Measurements from ENCODE around the gene ARMC9.

ARMC9 gene

GRCh38 chr2:231317579-231317978 is 119.1 kb downstream of the ARMC9 start:
- in situ Hi-C loops (cut with HindIII; ENCODE audit: low sequenced_read_pairs), result no loop called here
- no peak overlapping the region for H3K4me3 ChIP-seq (ENCODE audit: low read depth, low read length)

GRCh38 chr2:231318436-231318835 is 120.0 kb downstream of the ARMC9 start:
- DNase-seq (ENCODE audit: low read depth, low spot score), result no peak
- in situ Hi-C loops (cut with HindIII; ENCODE audit: low sequenced_read_pairs), result no loop called here
- no peak overlapping the region for H3K4me3 ChIP-seq (ENCODE audit: low read depth, low read length)
- TF ChIP-seq CTCF (IDR thresholded peaks at IDR 0.05; ENCODE audit: low read depth, low read length), result no peak

More at GRCh38 chr2:231317579-231317978, 119.1 kb downstream of the ARMC9 start:
- DNase-seq (ENCODE audit: low read depth, low spot score), result no peak
- no peak for TF ChIP-seq CTCF (IDR thresholded peaks at IDR 0.05; ENCODE audit: low read depth, low read length)

GRCh38 chr2:231318954-231319353 is 120.5 kb downstream of the ARMC9 start:
- DNase-seq (ENCODE audit: low read depth, low spot score), result no peak
- in situ Hi-C loops (cut with HindIII; ENCODE audit: low sequenced_read_pairs), result no loop called here
- H3K4me3 ChIP-seq (ENCODE audit: low read depth, low read length), result no peak overlapping the region
- no peak for TF ChIP-seq CTCF (IDR thresholded peaks at IDR 0.05; ENCODE audit: low read depth, low read length)

- DNase-seq (ENCODE audit: low read depth, low spot score), result no peak
- in situ Hi-C loops (cut with HindIII; ENCODE audit: low sequenced_read_pairs), result no loop called here
Observed at GRCh38 chr2:231319867-231320266, 121.4 kb downstream of the ARMC9 start.

GRCh38 chr2:231321021-231321420 is 122.6 kb downstream of the ARMC9 start:
- in situ Hi-C loops (cut with HindIII; ENCODE audit: low sequenced_read_pairs), result no loop called here
- H3K4me3 ChIP-seq (ENCODE audit: low read depth, low read length), result no peak overlapping the region
- no peak for TF ChIP-seq CTCF (IDR thresholded peaks at IDR 0.05; ENCODE audit: low read depth, low read length)
- no peak for DNase-seq (ENCODE audit: low read depth, low spot score)

More at GRCh38 chr2:231319867-231320266, 121.4 kb downstream of the ARMC9 start:
- no peak for TF ChIP-seq CTCF (IDR thresholded peaks at IDR 0.05; ENCODE audit: low read depth, low read length)
- no peak overlapping the region for H3K4me3 ChIP-seq (ENCODE audit: low read depth, low read length)

GRCh38 chr2:231321556-231322334 is 123.3 kb downstream of the ARMC9 start:
- no peak for TF ChIP-seq CTCF (IDR thresholded peaks at IDR 0.05; ENCODE audit: low read depth, low read length)
- H3K4me3 ChIP-seq (ENCODE audit: low read depth, low read length), result no peak overlapping the region
- no peak for DNase-seq (ENCODE audit: low read depth, low spot score)
- in situ Hi-C loops (cut with HindIII; ENCODE audit: low sequenced_read_pairs), result no loop called here
